ENCODE results near the gene ZEB1. TPM values are rescaled to one million over a fixed set of nuclear protein-coding genes. Genes with fewer than 3 reads are reported as not detected.
A peak's percentile ranks its signal among the peaks of the same experiment; 100 is the strongest.

The ZEB1 gene
- total RNA-seq, 1 experiment from 2014 or later: 1.4 TPM

DNA sequence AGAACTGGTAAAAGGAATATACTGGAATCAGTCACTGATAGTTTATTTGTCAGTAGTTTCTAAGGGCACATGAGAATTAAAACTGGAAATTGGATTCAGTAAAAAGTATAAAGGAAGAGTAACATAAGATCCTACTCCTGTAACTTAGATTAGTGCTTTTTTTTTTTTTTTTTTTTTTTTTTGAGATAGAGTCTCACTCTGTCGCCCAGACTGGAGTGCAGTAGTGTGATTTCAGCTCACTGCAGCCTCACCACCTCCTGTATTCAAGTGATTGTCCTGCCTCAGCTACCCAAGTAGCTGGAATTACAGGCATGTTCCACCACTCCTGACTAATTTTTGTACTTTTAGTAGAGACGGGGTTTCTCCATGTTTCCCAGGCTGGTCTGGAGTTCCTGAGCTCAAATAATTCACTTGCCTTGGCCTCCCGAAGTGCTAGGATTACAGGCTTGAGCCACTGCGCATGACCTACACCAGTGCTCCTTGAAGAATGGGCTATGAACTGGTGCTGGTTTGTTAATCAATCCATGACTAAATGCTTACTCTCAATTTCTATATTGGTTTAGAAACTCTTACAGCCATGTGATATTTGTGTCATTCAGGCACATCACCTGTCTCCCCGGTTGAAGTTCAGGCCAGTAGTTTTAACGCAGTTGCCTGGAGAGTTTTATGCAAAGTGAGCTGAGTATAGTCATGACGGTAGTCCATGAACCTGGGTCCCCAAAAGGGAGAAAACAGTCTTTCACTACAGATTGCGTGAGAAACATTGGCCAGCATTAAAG lies 65.0 kb downstream of the ZEB1 start:
- POLR2A ChIA-PET (ENCODE audit: unreplicated experiment): interaction anchor here (0.6 kb wide), 1 partner anchor 132 kb away, joined by 3 read pairs; no protein-coding TSS in a partner anchor
- Histone ChIP-seq H2AFZ (no peak overlapping the region), H3K4me1 (replicated peaks; ENCODE audit: insufficient read depth) (no peaks in the 10 kb centered on the region), H3K79me2 (ENCODE audit: low read depth) (no peaks in the 10 kb centered on the region), H3K4me2 (no peak overlapping the region), H3K9me2 (ENCODE audit: insufficient read depth) (no peaks in the 10 kb centered on the region; the same call in 1 of the 2 replicates), H3F3A (ENCODE audit: insufficient read depth, low read depth) (no peaks in the 10 kb centered on the region), H3K27ac (no peak overlapping the region), H3K27me3 (ENCODE audit: insufficient read depth, low read depth) (no peaks in the 10 kb centered on the region), H3K9me3 (ENCODE audit: insufficient read depth, low read depth) (no peaks in the 10 kb centered on the region), H3K4me3 (no peak overlapping the region), H4K20me1 (ENCODE audit: insufficient read depth) (no peaks in the 10 kb centered on the region), H3K36me3 (ENCODE audit: low read depth) (no peaks in the 10 kb centered on the region)
- CTCF ChIA-PET: interaction anchor here (0.6 kb wide), 1 partner anchor 1059 kb away, joined by 4 read pairs; no protein-coding TSS in a partner anchor
- intact Hi-C loops (cut with micrococcal nuclease; ENCODE audit: unreplicated experiment): no loop called here
- DNase-seq: no peak
- BruUV-seq (replicated peaks): no TSS peak
- no peak for TF ChIP-seq EZH2 (IDR thresholded peaks at IDR 0.05; ENCODE audit: low read depth)
- TF ChIP-seq, protein P1, sequence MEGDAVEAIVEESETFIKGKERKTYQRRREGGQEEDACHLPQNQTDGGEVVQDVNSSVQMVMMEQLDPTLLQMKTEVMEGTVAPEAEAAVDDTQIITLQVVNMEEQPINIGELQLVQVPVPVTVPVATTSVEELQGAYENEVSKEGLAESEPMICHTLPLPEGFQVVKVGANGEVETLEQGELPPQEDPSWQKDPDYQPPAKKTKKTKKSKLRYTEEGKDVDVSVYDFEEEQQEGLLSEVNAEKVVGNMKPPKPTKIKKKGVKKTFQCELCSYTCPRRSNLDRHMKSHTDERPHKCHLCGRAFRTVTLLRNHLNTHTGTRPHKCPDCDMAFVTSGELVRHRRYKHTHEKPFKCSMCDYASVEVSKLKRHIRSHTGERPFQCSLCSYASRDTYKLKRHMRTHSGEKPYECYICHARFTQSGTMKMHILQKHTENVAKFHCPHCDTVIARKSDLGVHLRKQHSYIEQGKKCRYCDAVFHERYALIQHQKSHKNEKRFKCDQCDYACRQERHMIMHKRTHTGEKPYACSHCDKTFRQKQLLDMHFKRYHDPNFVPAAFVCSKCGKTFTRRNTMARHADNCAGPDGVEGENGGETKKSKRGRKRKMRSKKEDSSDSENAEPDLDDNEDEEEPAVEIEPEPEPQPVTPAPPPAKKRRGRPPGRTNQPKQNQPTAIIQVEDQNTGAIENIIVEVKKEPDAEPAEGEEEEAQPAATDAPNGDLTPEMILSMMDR (conservative IDR thresholded peaks at IDR 0.05): no peak

GRCh38 chr10:31384589-31384949 lies 65.6 kb downstream of the ZEB1 start:
- POLR2A ChIA-PET (ENCODE audit: unreplicated experiment): no interaction called here

DNA sequence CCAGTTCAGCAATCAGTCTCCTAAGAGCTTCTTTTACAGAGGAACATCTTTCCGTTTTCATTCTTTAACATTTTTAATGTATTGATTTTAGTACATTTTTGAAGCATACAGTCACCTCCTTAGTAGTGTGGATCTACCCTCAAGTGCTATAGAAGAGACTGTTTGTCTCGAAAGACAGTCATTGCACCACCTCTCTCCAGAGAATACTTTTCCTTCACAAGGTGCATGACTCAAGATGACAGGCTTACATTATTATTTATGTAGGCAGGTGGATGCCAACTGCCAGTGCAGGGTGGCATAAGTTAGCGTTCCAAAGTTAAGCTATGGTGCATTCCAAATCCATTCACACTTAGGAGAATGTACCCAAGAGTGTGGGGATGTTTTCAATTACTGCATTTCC lies 71.8 kb downstream of the ZEB1 start:
- DNase-seq: peak in 1 of 2 experiments; percentile 46
- Histone ChIP-seq H3K4me1 (replicated peaks; ENCODE audit: insufficient read depth) (no peaks in the 10 kb centered on the region), H4K20me1 (ENCODE audit: insufficient read depth) (no peaks in the 10 kb centered on the region), H3K9me3 (ENCODE audit: insufficient read depth, low read depth) (no peaks in the 10 kb centered on the region), H3K27me3 (ENCODE audit: insufficient read depth, low read depth) (no peaks in the 10 kb centered on the region), H3K4me3 (no peak overlapping the region), H3K4me2 (no peak overlapping the region), H3K79me2 (ENCODE audit: low read depth) (no peaks in the 10 kb centered on the region), H3F3A (ENCODE audit: insufficient read depth, low read depth) (no peaks in the 10 kb centered on the region), H3K27ac (no peak overlapping the region), H3K36me3 (ENCODE audit: low read depth) (no peaks in the 10 kb centered on the region), H3K9me2 (ENCODE audit: insufficient read depth) (no peaks in the 10 kb centered on the region; the same call in 1 of the 2 replicates), H2AFZ (no peak overlapping the region)
- no TSS peak for BruUV-seq (replicated peaks)
- intact Hi-C loops (cut with micrococcal nuclease; ENCODE audit: unreplicated experiment): no loop called here
- TF ChIP-seq, protein P1 (conservative IDR thresholded peaks at IDR 0.05): no peak
- TF ChIP-seq EZH2 (IDR thresholded peaks at IDR 0.05; ENCODE audit: low read depth): no peak
- ChIA-PET CTCF (no interaction called here), POLR2A (ENCODE audit: unreplicated experiment) (interaction anchor here (0.7 kb wide), 1 partner anchor 1032 kb away, joined by 3 read pairs; no protein-coding TSS in a partner anchor)

More at GRCh38 chr10:31384589-31384949, 65.6 kb downstream of the ZEB1 start:
- BruUV-seq (replicated peaks): no TSS peak
- Histone ChIP-seq H3K4me3 (no peak overlapping the region), H2AFZ (no peak overlapping the region), H3K27ac (no peak overlapping the region), H3K27me3 (ENCODE audit: insufficient read depth, low read depth) (no peaks in the 10 kb centered on the region), H3K4me1 (replicated peaks; ENCODE audit: insufficient read depth) (no peaks in the 10 kb centered on the region), H3F3A (ENCODE audit: insufficient read depth, low read depth) (no peaks in the 10 kb centered on the region), H3K36me3 (ENCODE audit: low read depth) (no peaks in the 10 kb centered on the region), H3K9me2 (ENCODE audit: insufficient read depth) (no peaks in the 10 kb centered on the region; the same call in 1 of the 2 replicates), H3K9me3 (ENCODE audit: insufficient read depth, low read depth) (no peaks in the 10 kb centered on the region), H3K4me2 (no peak overlapping the region), H3K79me2 (ENCODE audit: low read depth) (no peaks in the 10 kb centered on the region), H4K20me1 (ENCODE audit: insufficient read depth) (no peaks in the 10 kb centered on the region)
- CTCF ChIA-PET: interaction anchor here (0.6 kb wide), 1 partner anchor 1060 kb away, joined by 4 read pairs; no protein-coding TSS in a partner anchor
- no peak for TF ChIP-seq EZH2 (IDR thresholded peaks at IDR 0.05; ENCODE audit: low read depth)
- TF ChIP-seq, protein P1 (conservative IDR thresholded peaks at IDR 0.05): no peak
- intact Hi-C loops (cut with micrococcal nuclease; ENCODE audit: unreplicated experiment): no loop called here
- DNase-seq: no peak

Measured in PC-9 (cell line).